Umbilical cord (tissue), 2 donors: ENCODE results near the gene TBATA. TPM values are rescaled to one million over a fixed set of nuclear protein-coding genes. Genes with fewer than 3 reads are reported as not detected.
A peak's percentile ranks its signal among the peaks of the same experiment; 100 is the strongest.

Source experiments
- DNase-seq: peaks from one replicate; pipeline ENCODE4 v3.0.0-alpha.2; 2015; ENCODE audit warnings: low spot score
- total RNA-seq: library from RNA; depleted of rRNA; stranded (reverse); fragments of >200 nt; gene quantifications from one replicate; pipeline ENCODE4 v1.2.3, GENCODE V29; 2014; ENCODE audit warnings: low replicate concordance; ENCODE audit not compliant: insufficient read depth

The TBATA gene
- total RNA-seq = not detected

- DNase-seq = no peak
Measured at GRCh38 chr10:70785190-70785589, at the start of gene TBATA. TSS of gene TBATA (minus strand) at chr10:70785377. CDS start at chr10:70783379, 1,998 bp downstream.

- no peak for DNase-seq
Measured at GRCh38 chr10:70834441-70835151, 49.4 kb upstream of the TBATA start.

- DNase-seq = no peak
Measured at GRCh38 chr10:70834021-70834420, 48.8 kb upstream of the TBATA start.

GRCh38 chr10:70833601-70834000 is 48.4 kb upstream of the TBATA start:
- no peak for DNase-seq

- DNase-seq = peak; percentile 87
Measured at GRCh38 chr10:70832852-70833528, 47.8 kb upstream of the TBATA start.

- peak; percentile 66 for DNase-seq
Measured at GRCh38 chr10:70832221-70832620, 47.0 kb upstream of the TBATA start.

- peak; percentile 28 for DNase-seq
Measured at GRCh38 chr10:70830164-70830563, 45.0 kb upstream of the TBATA start.

- no peak for DNase-seq
Measured at GRCh38 chr10:70829543-70829942, 44.4 kb upstream of the TBATA start.

GRCh38 chr10:70828923-70829322 is 43.7 kb upstream of the TBATA start:
- DNase-seq = no peak

GRCh38 chr10:70827086-70827757 is 42.0 kb upstream of the TBATA start:
- DNase-seq = no peak

GRCh38 chr10:70822076-70822820 is 37.1 kb upstream of the TBATA start:
- DNase-seq = no peak

- DNase-seq = no peak
Measured at GRCh38 chr10:70820976-70821750, 36.0 kb upstream of the TBATA start.

- DNase-seq = peak; percentile 95
Measured at GRCh38 chr10:70816220-70816894, 31.2 kb upstream of the TBATA start.

GRCh38 chr10:70815504-70816219 is 30.5 kb upstream of the TBATA start, which contains the start of gene SGPL1:
TSS of gene SGPL1 (plus strand) at chr10:70815948. CDS start at chr10:70816854, 906 bp downstream.
- DNase-seq = peak; percentile 84

- no peak for DNase-seq
Measured at GRCh38 chr10:70814126-70814525, 28.9 kb upstream of the TBATA start.

GRCh38 chr10:70812814-70813213 is 27.6 kb upstream of the TBATA start:
- DNase-seq = no peak

- no peak for DNase-seq
Measured at GRCh38 chr10:70811881-70812280, 26.7 kb upstream of the TBATA start.

- DNase-seq = no peak
Measured at GRCh38 chr10:70810967-70811366, 25.8 kb upstream of the TBATA start.

GRCh38 chr10:70809726-70810125 is 24.5 kb upstream of the TBATA start:
- DNase-seq = no peak
